T-helper 1 cell treated with Interleukin-12 subunit alpha and Interleukin-12 subunit beta and Interleukin-4 antibody, amounts not matched to agents 30 ng/mL and 1 ng/mL, for 36 hours (primary cell): ENCODE data around the gene FIBP. TPM values are rescaled to one million over a fixed set of nuclear protein-coding genes. Genes with fewer than 3 reads are reported as not detected.

Experiments
- intact Hi-C: fragments of 100-400 bp; cut with micrococcal nuclease; formaldehyde crosslinking; loops from one replicate; pipeline ENCODE4 v1.15.1; 2024
- total RNA-seq: library from RNA; stranded (reverse); gene quantifications from 2 replicates; pipeline ENCODE4 v1.2.3, GENCODE V29; 2022

FIBP gene
- total RNA-seq, 1 donor from 2014 or later, result 88.7 TPM

GRCh38 chr11:65860278-65861164 is 27.8 kb downstream of the FIBP start, which contains the start of gene MUS81:
Gene MUS81 (plus strand): TSS chr11:65860433. CDS start chr11:65860754, 321 bp downstream.
- intact Hi-C loops, result loop anchor here (1.0 kb wide), 6 partner anchors 13 to 290 kb away; partner anchors contain the start of genes AP5B1, C11orf68, DRAP1 and SF3B2

- intact Hi-C loops, result loop anchor here (1.0 to 2.0 kb wide), 16 partner anchors 13 to 757 kb away; partner anchors contain the start of genes AP5B1, C11orf68, CCDC85B and DPP3
Observed at GRCh38 chr11:65859812-65860277, 28.4 kb downstream of the FIBP start.

GRCh38 chr11:65859095-65859811 is 29.0 kb downstream of the FIBP start:
- intact Hi-C loops, result loop anchor here (1.0 to 2.0 kb wide), 10 partner anchors 25 to 758 kb away; partner anchors contain the start of genes CCDC85B, DPP3, FOSL1 and KAT5

- intact Hi-C loops, result loop anchor here (1.0 to 2.0 kb wide), 16 partner anchors 25 to 758 kb away; partner anchors contain the start of genes BANF1, CCDC85B, DPP3 and EIF1AD
Observed at GRCh38 chr11:65858681-65859087, 29.6 kb downstream of the FIBP start.

DNA sequence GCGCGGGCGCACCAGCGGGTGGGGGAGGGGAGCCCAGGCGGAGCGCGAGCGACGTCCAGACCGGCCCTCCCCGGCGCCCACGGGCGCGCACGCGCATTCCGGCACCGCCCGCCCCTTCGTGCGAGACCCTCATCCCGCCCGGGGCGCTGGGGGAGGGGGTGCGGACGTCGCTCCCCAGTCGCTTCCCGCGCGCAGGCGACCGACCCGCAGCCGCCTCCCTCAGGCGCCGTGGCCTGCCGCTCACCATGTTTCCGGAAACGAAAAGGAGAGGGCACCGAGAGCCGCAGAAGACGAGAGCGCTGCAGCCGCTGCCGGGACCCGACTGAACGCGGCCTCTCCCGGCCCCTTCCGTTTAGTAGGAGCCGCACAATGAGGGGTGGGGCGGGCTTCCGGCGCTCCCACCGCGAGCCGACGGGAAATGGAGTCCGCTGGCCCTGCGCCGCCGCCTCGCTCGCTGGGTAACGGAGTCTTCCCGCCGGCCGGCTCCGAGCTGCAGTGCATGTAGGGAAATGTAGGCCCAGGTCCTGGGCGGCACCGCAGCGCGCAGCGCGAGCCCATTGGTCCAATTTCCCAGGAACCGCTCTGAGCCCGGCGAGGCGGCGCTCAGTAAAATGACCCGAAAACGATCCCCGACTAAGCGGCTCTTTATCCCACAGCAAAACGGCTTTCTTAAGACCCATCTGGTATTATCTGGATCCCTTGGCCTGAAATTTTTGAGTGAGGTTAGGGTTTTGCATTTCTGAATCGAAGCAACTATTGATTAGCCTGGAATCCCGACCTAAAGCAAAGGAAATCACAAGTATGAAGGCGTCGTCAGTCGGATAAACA is 30.2 kb downstream of the FIBP start, which contains the start of gene CFL1:
TSS of gene CFL1 (minus strand) at position 328 of the 828 bp plus-strand sequence. CDS start at position 247, 81 bp downstream.
- intact Hi-C loops, result loop anchor here (1.0 to 2.0 kb wide), 10 partner anchors 25 to 759 kb away; partner anchors contain the start of genes BANF1, EIF1AD, PCNX3 and RAB1B

DNA sequence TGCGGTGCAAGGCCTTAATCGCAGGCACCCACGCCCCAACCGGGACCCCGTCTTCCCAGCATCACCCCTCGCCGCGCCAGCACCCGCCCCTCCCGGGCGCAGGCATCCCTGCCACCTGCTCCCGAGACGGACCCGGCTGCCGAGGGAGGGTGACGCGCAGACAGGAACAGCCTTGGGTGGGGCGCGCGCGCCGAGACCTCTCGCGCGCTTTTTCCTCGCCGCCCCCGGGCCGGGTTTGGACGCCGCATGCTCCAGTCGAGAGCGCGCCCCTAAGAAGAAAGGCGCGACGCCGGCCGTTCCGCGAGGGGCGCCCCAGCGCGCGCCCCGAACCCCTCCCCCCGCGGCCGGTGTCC is 30.8 kb downstream of the FIBP start:
- intact Hi-C loops, result no loop called here

GRCh38 chr11:65856689-65857499 is 31.4 kb downstream of the FIBP start:
- intact Hi-C loops, result no loop called here

- intact Hi-C loops, result no loop called here
Observed at GRCh38 chr11:65855927-65856363, 32.3 kb downstream of the FIBP start.

GRCh38 chr11:65854852-65855837 is 33.1 kb downstream of the FIBP start:
- intact Hi-C loops, result no loop called here

DNA sequence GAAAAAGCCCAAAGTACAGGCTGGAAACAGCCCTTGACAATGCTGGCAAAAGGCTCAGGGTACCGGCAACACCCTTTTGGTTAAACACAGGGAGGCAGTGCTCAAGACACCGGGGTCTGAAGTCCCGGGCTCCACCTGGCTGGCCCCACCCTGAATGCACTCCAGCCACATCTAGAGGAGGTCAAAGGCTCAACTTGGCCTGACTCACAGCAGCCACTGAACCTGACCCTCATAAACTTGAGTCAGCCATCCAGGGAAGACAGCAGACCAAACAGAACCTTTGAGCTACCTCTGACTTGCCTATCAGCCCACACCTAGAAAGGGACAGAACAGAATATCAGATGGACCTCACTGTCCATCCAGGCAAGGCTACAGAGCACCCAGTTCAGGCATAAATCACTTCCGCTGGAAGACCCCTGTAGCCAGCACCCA is 34.1 kb downstream of the FIBP start:
- intact Hi-C loops, result no loop called here

GRCh38 chr11:65853246-65853979 is 34.9 kb downstream of the FIBP start:
- intact Hi-C loops, result no loop called here

DNA sequence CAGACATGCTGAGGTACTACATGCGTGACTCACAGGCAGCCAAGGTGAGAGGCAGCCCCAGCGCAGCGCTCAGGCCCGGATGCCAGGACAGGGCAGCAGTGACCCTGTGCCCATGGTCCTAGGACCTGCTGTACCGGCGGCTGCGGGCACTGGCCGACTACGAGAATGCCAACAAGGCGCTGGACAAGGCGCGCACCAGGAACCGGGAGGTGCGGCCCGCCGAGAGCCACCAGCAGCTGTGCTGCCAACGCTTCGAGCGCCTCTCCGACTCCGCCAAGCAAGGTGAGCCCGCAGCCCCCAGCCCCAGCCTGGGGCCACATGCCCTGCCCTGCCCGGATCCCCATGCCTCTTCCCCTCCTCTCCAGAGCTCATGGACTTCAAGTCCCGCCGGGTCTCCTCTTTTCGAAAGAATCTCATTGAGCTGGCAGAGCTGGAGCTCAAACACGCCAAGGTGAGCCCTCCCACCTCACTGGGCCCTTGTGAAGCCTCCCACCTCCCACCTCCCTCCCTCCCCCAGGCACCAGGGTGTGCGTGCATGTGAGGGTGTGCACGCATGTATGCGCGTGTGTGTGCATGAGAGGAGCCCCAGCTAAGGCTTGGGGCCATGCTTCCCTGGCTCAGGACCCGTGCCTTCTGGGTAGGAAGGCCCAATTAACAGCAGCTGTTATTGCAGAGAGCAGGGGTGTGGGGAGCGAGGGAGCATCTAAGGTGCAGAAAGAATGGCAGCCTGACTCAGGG is 35.6 kb downstream of the FIBP start:
- intact Hi-C loops, result no loop called here

- intact Hi-C loops, result no loop called here
Observed at GRCh38 chr11:65851811-65852507, 36.3 kb downstream of the FIBP start.

DNA sequence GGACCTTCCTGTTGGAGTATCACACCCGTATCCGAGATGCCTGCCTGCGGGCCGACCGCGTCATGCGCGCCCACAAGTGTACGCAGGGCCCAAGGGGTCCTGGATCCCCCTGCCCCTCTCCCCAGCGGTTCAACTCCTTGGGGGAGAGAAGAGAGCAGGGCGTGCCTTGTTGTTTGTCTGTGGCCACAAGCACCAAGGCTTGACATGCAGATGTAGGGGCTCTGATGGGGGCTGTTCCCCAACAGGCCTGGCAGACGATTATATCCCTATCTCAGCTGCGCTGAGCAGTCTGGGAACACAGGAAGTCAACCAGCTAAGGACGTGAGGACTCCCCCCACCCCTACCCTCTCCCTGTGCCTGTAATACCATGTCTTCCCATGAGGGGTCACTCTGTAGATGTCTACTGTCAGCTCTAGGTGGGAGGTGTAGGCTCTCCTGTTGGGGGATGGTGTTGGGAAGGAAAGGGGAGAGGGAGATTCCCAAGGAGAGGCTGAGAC is 37.1 kb downstream of the FIBP start:
- intact Hi-C loops, result no loop called here

GRCh38 chr11:65850217-65851082 is 37.8 kb downstream of the FIBP start:
- intact Hi-C loops, result no loop called here
